GM21825 (cell line): ENCODE measurements around the gene SLCO1B3.

Source experiments
- ATAC-seq: cut with Tn5 transposase; IDR thresholded peaks from one replicate; pipeline ENCODE4 v1.9.1; 2021; ENCODE audit warnings: mild to moderate bottlenecking, moderate library complexity; ENCODE audit not compliant: unreplicated experiment

The SLCO1B3 gene

DNA sequence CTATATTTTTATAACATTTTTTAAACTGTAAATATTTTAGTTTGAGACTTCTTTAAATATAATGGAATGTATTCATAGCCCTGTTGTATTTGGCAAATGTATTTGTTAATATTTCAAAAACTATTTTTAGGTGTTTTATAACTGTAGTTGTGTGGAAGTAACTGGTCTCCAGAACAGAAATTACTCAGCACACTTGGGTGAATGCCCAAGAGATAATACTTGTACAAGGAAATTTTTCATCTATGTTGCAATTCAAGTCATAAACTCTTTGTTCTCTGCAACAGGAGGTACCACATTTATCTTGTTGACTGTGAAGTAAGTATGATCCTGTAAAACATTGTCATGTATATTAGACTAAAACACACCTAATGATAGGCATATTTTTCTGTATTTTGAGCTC lies 72.8 kb downstream of the SLCO1B3 start:
- no peak for ATAC-seq

DNA sequence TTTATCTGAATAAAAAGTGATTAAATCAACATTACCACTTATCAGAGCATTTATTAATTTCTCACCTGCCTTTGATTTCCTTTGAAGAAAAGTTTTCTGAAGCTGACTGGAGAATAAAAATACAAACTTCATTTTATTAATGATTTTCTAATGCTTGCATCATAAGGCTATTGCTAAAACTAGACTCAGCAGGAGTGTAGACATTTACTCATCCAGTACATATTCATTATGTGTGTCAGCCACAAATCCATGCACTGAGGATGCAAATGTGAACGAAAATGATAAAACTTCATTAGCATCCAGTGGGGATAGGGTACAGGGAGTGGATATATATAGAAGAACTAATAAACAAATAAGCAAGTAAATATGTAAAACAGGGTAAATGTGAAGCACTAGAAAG lies 74.6 kb downstream of the SLCO1B3 start:
- no peak for ATAC-seq

DNA sequence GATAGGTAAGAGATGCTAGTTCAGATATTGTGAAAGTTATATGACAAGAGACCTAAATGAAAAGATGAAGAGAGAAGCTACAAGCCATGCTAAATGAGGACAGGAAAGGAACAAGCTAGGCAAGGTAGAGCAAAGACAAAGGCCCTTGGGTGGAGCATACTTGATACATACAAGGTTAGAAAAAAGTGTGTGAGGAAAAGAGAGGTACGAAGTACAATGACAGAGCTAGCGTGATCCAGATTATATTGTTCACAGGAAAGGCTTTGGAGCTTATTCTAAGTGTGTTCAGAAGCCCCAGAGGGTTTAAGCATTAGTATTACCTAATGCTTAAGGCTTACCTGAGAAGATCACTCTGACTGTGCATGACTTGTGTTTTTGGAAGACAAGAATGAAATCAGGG lies 75.0 kb downstream of the SLCO1B3 start:
- no peak for ATAC-seq

DNA sequence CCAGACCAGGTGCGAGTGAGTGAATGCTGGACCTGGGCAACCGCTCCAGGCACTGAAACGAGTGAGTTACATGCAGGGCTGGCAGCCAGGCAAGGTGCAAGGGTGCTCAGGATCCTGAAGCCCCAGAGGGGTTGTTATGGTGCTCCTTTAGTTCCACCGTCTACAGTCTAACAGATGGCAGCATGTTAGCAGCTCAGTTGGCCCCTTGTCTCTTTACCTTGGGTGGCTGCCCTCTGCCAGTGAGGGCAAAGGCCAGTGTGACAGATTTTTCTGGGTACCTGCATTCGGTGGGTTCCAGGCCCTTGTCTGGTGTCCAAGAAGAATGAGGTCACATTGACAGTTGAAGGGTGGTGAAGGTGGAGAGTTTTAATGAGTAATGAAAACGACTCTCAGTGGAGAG lies 106.8 kb downstream of the SLCO1B3 start:
- ATAC-seq: no peak

GRCh38 chr12:20917819-20918218 lies 107.3 kb downstream of the SLCO1B3 start:
- no peak for ATAC-seq

- ATAC-seq: no peak
Measured at GRCh38 chr12:20931894-20932293, 121.4 kb downstream of the SLCO1B3 start.

DNA sequence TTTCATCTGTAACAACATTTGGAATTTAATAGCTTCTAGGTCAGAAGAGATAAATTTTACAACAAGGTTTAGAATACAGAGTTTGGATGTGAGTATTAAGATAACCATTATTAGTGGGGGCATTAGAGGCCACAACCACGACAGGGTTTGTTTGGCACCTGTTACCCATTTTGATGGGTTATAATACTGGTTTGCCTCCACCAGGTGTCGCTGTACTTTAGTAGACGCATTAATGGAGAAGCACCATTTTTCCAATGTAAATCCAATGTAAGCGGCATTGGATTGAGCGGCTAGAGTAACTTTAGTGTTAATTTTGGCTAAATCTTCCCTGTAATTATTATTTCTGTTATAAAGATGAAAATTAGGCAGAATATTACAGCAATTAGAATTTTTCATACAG lies 136.2 kb downstream of the SLCO1B3 start:
- no peak for ATAC-seq

DNA sequence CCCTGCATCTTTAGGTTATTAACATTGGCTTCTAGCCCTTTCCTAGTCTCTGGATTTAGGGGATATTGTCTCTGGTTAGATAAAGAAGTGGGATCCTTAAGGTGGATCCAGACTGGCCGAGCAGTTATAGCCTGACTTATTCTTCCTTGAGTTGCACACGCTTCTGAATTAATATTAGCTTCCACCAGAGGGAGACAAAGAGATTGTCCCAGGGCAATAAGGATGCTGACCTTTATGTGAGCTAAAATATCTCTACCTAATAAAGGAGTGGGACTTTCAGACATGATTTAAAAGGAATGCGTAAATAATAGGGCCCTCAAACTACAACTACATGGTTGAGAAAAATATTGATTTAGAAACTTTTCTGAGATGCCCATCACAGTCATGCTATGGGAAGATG lies 139.7 kb downstream of the SLCO1B3 start:
- ATAC-seq: peak; percentile 61

GRCh38 chr12:20963303-20963702 lies 152.8 kb downstream of the SLCO1B3 start:
- ATAC-seq: no peak

DNA sequence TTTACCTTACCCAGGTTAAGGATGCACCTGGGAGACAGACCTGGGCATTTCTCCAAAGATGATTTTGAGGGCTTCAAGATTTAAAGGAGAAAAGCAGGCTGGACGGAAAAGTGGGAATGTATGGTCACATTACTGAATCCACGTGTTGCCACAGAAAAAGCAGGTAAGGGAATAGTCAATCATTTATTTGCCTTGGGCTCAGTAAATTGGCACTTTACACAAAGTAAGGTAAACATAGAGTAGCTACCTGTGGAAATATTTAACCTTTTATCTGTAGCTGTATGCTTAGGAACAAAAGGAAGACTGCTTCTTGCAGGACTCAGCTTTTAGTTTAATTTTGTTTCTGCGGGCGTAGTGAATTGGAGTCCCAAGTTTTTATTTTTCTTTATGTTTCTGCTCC lies 153.3 kb downstream of the SLCO1B3 start:
- ATAC-seq: no peak
